Common myeloid progenitor, CD34-positive (primary cell): Measurements from ENCODE around the gene RPS6KL1.
A peak's percentile ranks its signal among the peaks of the same experiment; 100 is the strongest.

Experiments
- CTCF ChIA-PET: fragments of 350-600 bp; sonication (Branson Sonifier 250); formaldehyde crosslinking; loops from one replicate; lab custom pipeline; 2021; ENCODE audit warnings: antibody characterized with exemption; lab: Charles Lee
- POLR2A ChIA-PET: fragments of 350-600 bp; sonication (Branson Sonifier 250); formaldehyde crosslinking; loops from one replicate; lab custom pipeline; 2021; ENCODE audit warnings: antibody characterized with exemption; lab: Charles Lee
- DNase-seq, 3 donors: peaks; one replicate each; pipeline versions ENCODE4 v3.0.0 to v3.0.0-alpha.2; 2013
- H3K27ac ChIP-seq, 2 experiments: 1 replicate in 1 of 2; 2 replicates in 1 of 2; pipeline ENCODE4 v1.7.0; 2013; ENCODE audit warnings: inconsistent platforms in 2 of 2, low read length in 2 of 2, mild to moderate bottlenecking in 2 of 2, low read depth in 1 of 2, moderate library complexity in 1 of 2; ENCODE audit not compliant: severe bottlenecking in 2 of 2, insufficient read depth in 1 of 2, poor library complexity in 1 of 2
- H3K27me3 ChIP-seq, 5 experiments: replicated peaks in 2 of 5; 1 replicate in 3 of 5; 2 replicates in 2 of 5; pipeline versions ENCODE4 v1.6.1 to v1.7.0; 2013; ENCODE audit warnings: low read length in 4 of 5, mild to moderate bottlenecking in 2 of 5, moderate library complexity in 2 of 5, inconsistent platforms in 1 of 5; ENCODE audit not compliant: insufficient read depth in 5 of 5, control insufficient read depth in 4 of 5
- H3K36me3 ChIP-seq, 4 experiments: 1 replicate in 2 of 4; 2 replicates in 2 of 4; pipeline versions ENCODE4 v1.6.1 to v1.7.0; 2013; ENCODE audit warnings: low read length in 3 of 4, control low read depth in 1 of 4, mild to moderate bottlenecking in 1 of 4; ENCODE audit not compliant: control insufficient read depth in 4 of 4, insufficient read depth in 4 of 4
- H3K4me1 ChIP-seq, 4 experiments: 1 replicate in 3 of 4; 2 replicates in 1 of 4; pipeline versions ENCODE4 v1.6.1 to v1.7.1; 2013; ENCODE audit warnings: low read length in 3 of 4, mild to moderate bottlenecking in 3 of 4, control low read depth in 1 of 4, inconsistent platforms in 1 of 4, moderate library complexity in 1 of 4; ENCODE audit not compliant: control insufficient read depth in 4 of 4, insufficient read depth in 4 of 4; ENCODE audit errors: control extremely low read depth in 1 of 4
- H3K4me3 ChIP-seq, 7 experiments: 1 replicate in 4 of 7; 2 replicates in 3 of 7; pipeline versions ENCODE4 v1.5.1 to v1.7.0; 2013; ENCODE audit warnings: mild to moderate bottlenecking in 7 of 7, low read length in 6 of 7, moderate library complexity in 6 of 7, inconsistent platforms in 2 of 7, low read depth in 2 of 7, control low read depth in 1 of 7; ENCODE audit not compliant: insufficient read depth in 4 of 7, control insufficient read depth in 1 of 7; ENCODE audit errors: extremely low read depth in 1 of 7
- H3K9me3 ChIP-seq, 5 experiments: 1 replicate in 4 of 5; 2 replicates in 1 of 5; pipeline versions ENCODE4 v1.6.1 to v1.7.1; 2013; ENCODE audit warnings: low read length in 4 of 5, mild to moderate bottlenecking in 2 of 5, inconsistent platforms in 1 of 5, low read depth in 1 of 5, moderate library complexity in 1 of 5; ENCODE audit not compliant: control insufficient read depth in 4 of 5, insufficient read depth in 2 of 5; ENCODE audit errors: control extremely low read depth in 1 of 5
- WGBS: methylation state at CpG from one replicate; pipeline ENCODE4 v1.1.5; 2013; ENCODE audit not compliant: insufficient coverage; 5-methylcytosine and 5-hydroxymethylcytosine counted together

The RPS6KL1 gene

GRCh38 chr14:74941676-74942097 lies 18.6 kb upstream of the RPS6KL1 start:
- no peaks in the 10 kb centered on the region for H3K36me3 ChIP-seq
- CTCF ChIA-PET = interaction anchor here (0.6 to 4.6 kb wide), 12 partner anchors 10 to 149 kb away, joined by 3 to 27 read pairs (median 4); partner anchors contain the start of genes PROX2 and RPS6KL1
- no peaks in the 10 kb centered on the region for H3K9me3 ChIP-seq
- peak overlapping the region in 2 of 7 experiments; percentile 34 to 49 for H3K4me3 ChIP-seq
- no peaks in the 10 kb centered on the region for H3K27me3 ChIP-seq
- H3K4me1 ChIP-seq = peaks cover 2 to 67% (median 42%) of the 10 kb centered on the region in 4 experiments
- peak overlapping the region in 1 of 2 experiments; percentile 59 for H3K27ac ChIP-seq
- 9% methylated on average over 8 of the region's 13 CpGs for WGBS
- POLR2A ChIA-PET = interaction anchor here (0.6 kb wide), 1 partner anchor 19 kb away, joined by 4 read pairs; the partner anchor contains the start of gene RPS6KL1
- peak; percentile 47 to 76 (median 72) for DNase-seq

GRCh38 chr14:74940956-74941565 lies 18.0 kb upstream of the RPS6KL1 start:
- CTCF ChIA-PET = interaction anchor here (0.6 to 4.6 kb wide), 12 partner anchors 11 to 149 kb away, joined by 3 to 27 read pairs (median 4); partner anchors contain the start of genes PROX2 and RPS6KL1
- Histone ChIP-seq H3K36me3 (no peaks in the 10 kb centered on the region), H3K4me3 (no peak overlapping the region), H3K27me3 (no peaks in the 10 kb centered on the region), H3K27ac (peak overlapping the region in 1 of 2 experiments; percentile 59), H3K4me1 (peaks cover 2 to 65% (median 39%) of the 10 kb centered on the region in 4 experiments), H3K9me3 (no peaks in the 10 kb centered on the region)
- POLR2A ChIA-PET = interaction anchor here (0.7 kb wide), 1 partner anchor 104 kb away, joined by 5 read pairs; no protein-coding TSS in a partner anchor
- no peak for DNase-seq
- 67% methylated on average over 14 of the region's 18 CpGs for WGBS

- ChIA-PET POLR2A (no interaction called here), CTCF (interaction anchor here (0.9 to 4.6 kb wide), 7 partner anchors 8 to 83 kb away, joined by 3 to 27 read pairs (median 4); no protein-coding TSS in a partner anchor)
- Histone ChIP-seq H3K36me3 (no peaks in the 10 kb centered on the region), H3K27ac (no peak overlapping the region), H3K9me3 (no peaks in the 10 kb centered on the region), H3K4me1 (peaks cover 2 to 71% (median 54%) of the 10 kb centered on the region in 4 experiments), H3K4me3 (no peak overlapping the region), H3K27me3 (no peaks in the 10 kb centered on the region)
- DNase-seq = no peak
- WGBS = 100% methylated on average over 2 of the region's 10 CpGs
Observed at GRCh38 chr14:74938531-74939495, 15.8 kb upstream of the RPS6KL1 start.

GRCh38 chr14:74937171-74937570 lies 14.1 kb upstream of the RPS6KL1 start:
- Histone ChIP-seq H3K36me3 (no peaks in the 10 kb centered on the region), H3K4me3 (no peak overlapping the region), H3K27ac (no peak overlapping the region), H3K27me3 (no peaks in the 10 kb centered on the region), H3K4me1 (peaks cover 0 to 75% (median 52%) of the 10 kb centered on the region in 4 experiments), H3K9me3 (no peaks in the 10 kb centered on the region)
- CTCF ChIA-PET = interaction anchor here (1.7 to 2.0 kb wide), 3 partner anchors 15 to 77 kb away, joined by 3 to 9 read pairs (median 4); no protein-coding TSS in a partner anchor
- DNase-seq = no peak
- POLR2A ChIA-PET = no interaction called here
- WGBS = no CpG with 5 or more reads among the region's 2 CpGs

- DNase-seq = no peak
- no peak overlapping the region for H3K27ac ChIP-seq
- no peaks in the 10 kb centered on the region for H3K27me3 ChIP-seq
- ChIA-PET CTCF (interaction anchor here (1.9 kb wide), 1 partner anchor 77 kb away, joined by 9 read pairs; no protein-coding TSS in a partner anchor), POLR2A (no interaction called here)
- no peaks in the 10 kb centered on the region for H3K36me3 ChIP-seq
- no peaks in the 10 kb centered on the region for H3K9me3 ChIP-seq
- WGBS = 93% methylated on average over 7 of the region's 8 CpGs
- peaks cover 0 to 71% (median 51%) of the 10 kb centered on the region in 4 experiments for H3K4me1 ChIP-seq
- H3K4me3 ChIP-seq = no peak overlapping the region
Observed at GRCh38 chr14:74936731-74937130, 13.7 kb upstream of the RPS6KL1 start.

GRCh38 chr14:74936151-74936550 lies 13.1 kb upstream of the RPS6KL1 start:
- Histone ChIP-seq H3K36me3 (no peaks in the 10 kb centered on the region), H3K9me3 (no peaks in the 10 kb centered on the region), H3K27me3 (no peaks in the 10 kb centered on the region), H3K4me3 (no peak overlapping the region), H3K27ac (no peak overlapping the region), H3K4me1 (peaks cover 0 to 71% (median 51%) of the 10 kb centered on the region in 4 experiments)
- ChIA-PET CTCF (interaction anchor here (1.2 to 1.9 kb wide), 2 partner anchors 10 to 76 kb away, joined by 4 to 9 read pairs; no protein-coding TSS in a partner anchor), POLR2A (no interaction called here)
- DNase-seq = no peak
- WGBS = 97% methylated on average over 10 of the region's 11 CpGs
